GM19023 (cell line): ENCODE data around the gene ETS1.

Experiments used
- ATAC-seq: cut with Tn5 transposase; IDR thresholded peaks from one replicate; pipeline ENCODE4 v1.9.1; 2021; ENCODE audit warnings: mild to moderate bottlenecking, moderate library complexity; ENCODE audit not compliant: unreplicated experiment

Gene ETS1, protein sequence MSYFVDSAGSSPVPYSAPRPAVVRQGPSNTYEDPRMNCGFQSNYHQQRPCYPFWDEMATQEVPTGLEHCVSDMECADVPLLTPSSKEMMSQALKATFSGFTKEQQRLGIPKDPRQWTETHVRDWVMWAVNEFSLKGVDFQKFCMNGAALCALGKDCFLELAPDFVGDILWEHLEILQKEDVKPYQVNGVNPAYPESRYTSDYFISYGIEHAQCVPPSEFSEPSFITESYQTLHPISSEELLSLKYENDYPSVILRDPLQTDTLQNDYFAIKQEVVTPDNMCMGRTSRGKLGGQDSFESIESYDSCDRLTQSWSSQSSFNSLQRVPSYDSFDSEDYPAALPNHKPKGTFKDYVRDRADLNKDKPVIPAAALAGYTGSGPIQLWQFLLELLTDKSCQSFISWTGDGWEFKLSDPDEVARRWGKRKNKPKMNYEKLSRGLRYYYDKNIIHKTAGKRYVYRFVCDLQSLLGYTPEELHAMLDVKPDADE

DNA sequence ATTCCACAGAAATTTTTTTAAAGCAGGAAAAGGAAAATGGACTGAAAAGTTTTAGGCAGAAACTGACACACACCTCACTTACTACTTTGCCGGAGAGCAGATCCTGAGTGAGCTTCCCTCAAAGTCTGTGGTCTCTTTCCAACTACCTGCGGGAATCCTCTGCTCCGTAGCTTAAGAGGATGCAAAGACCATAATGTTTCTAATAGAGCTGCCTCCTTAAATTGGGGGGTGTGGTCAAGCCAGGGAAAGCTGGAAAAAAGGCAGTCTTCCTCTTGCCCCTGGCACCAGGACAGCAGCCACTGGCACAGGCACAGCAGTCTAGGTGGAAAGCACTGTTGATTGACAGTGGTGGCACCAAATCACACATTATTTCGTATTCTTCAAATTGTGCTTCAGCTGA lies at the start of gene ETS1:
Gene ETS1, minus strand, starts transcription at position 144 of the 400 bp plus-strand sequence. CDS start 14,428 bp downstream, outside the sequence.
- no peak for ATAC-seq

- no peak for ATAC-seq
Measured at GRCh38 chr11:128634395-128634794, 47.0 kb upstream of the ETS1 start.

GRCh38 chr11:128633384-128633965 lies 46.1 kb upstream of the ETS1 start:
- no peak for ATAC-seq

GRCh38 chr11:128632141-128632791 lies 44.9 kb upstream of the ETS1 start:
- ATAC-seq = no peak

- peak; percentile 39 for ATAC-seq
Measured at GRCh38 chr11:128630367-128631230, 43.2 kb upstream of the ETS1 start.

GRCh38 chr11:128629516-128630106 lies 42.3 kb upstream of the ETS1 start:
- ATAC-seq = no peak

DNA sequence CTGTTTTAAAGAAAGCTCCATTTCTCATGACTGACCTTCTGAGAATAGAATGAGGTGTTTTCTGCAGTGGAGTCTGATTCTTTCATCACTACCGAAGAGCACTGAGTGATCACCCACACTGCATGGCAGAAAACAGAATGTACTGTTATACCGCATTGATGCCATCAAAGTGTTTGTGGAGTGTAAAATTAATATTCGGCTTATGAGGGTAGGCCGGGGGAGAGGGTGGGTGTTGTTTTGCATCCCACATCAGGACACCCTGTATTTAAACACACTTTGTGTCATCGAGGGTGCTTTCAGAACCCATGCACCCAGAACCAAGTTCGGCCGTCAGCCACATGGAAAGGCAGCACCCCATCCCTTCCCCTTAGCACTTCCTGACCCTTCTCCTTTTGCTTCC lies 41.3 kb upstream of the ETS1 start:
- peak; percentile 29 for ATAC-seq

- peak; percentile 27 for ATAC-seq
Measured at GRCh38 chr11:128628325-128628673, 40.9 kb upstream of the ETS1 start.

DNA sequence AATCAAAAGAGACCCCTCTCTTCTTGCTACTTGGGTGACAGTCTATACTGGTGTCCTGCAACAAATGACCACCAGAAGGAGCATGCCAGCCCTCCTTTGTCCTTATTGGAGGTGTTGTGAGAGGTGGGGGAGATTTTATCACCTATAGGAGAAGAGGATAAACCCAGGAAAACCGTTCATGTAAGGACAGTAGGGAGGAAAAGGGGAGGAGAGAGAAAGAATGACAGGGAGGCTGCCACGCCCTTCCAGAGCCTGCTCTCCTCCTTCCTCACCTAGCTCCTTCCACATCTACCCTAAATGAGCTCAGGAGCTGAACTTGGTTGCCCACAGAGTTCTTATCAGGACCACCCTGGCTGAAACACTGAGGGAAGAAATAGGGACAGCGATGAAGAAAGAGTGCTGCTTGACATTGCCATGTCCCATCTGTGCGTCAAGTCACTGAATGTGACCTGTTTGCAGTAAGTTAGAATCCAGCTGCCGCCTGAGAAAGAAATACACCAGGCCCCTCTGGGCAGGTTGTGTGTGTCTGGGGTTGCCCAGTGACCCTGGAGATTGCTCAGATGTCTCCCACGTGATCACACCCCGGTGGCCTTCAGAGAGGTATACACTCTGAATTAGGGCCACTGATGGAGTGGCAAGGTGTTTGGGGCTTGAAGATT lies 40.4 kb upstream of the ETS1 start:
- peak; percentile 47 for ATAC-seq

DNA sequence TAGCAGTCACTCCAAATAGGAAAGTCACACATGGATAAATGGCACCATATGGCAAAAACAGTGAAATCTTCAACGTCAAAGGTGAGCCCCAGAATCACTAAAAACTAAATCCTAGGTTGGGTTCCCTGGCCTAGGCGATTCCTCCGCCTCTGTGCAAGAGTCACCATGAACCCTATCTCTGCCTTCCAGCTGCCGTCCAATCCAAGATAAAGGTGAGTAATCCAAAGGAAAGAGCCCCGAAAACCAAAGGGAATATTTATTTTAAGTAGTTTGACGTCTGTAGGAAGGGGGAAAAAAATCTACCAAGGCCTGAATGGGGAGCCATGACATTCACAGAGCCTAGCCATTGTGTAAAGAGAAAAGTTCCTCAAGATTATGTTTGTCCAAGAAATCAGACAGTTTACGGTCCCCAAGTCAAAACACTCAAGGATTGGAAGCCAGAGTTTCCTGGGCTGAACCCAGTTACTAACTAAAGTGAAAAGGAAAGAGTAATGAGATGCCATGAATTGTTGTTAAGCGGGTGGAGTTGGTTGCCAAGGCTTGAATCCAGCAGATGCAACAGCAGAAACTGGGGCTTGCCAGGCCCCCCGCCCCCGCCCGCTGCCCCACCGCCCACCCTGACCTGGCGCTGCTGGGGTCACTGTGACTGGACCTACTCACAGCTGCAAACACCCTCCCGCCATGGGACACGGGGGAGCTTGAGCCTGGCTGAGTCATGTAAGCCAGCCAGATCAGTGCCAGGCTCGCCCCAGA lies 39.7 kb upstream of the ETS1 start:
- ATAC-seq = no peak

GRCh38 chr11:128625746-128626145 lies 38.4 kb upstream of the ETS1 start:
- ATAC-seq = no peak

DNA sequence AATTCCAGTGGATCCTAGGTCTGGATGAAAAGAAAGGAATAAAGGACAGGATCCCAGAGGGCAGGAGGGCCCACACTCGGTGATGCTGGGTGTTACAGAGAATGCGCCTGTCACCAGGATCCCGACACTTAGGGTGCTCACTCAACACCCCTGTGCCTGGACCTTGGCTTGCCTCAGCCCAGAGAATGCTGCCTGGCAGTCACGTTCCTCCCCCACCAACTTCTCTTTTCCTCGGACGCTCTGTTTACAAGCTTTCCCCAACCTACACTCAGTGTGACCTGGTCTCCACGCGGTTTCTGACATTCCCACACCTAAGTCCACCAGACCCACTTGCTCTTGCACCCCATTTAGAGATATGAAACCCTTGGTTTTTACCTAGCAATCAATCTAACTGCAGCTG lies 38.0 kb upstream of the ETS1 start:
- ATAC-seq = no peak

GRCh38 chr11:128624269-128625175 lies 37.2 kb upstream of the ETS1 start:
- ATAC-seq = no peak

- no peak for ATAC-seq
Measured at GRCh38 chr11:128623091-128623490, 35.7 kb upstream of the ETS1 start.

GRCh38 chr11:128621601-128622501 lies 34.5 kb upstream of the ETS1 start:
- no peak for ATAC-seq

GRCh38 chr11:128620309-128621100 lies 33.1 kb upstream of the ETS1 start:
- no peak for ATAC-seq
